VCaP (cell line): ENCODE data around the gene ERC2.
"Not testable (repeated sequence)": the region's sequence is repeated elsewhere in the genome, so short reads cannot be mapped to it uniquely, and the experiment has no call there.

Experiments
- H3K27ac ChIP-seq: fragments of 450-650 bp; 2 replicates; pipeline ENCODE4 v1.5.1; 2017
- TF ChIP-seq, protein P1 (sequence below): fragments of 450-650 bp; conservative IDR thresholded peaks from 2 replicates; pipeline ENCODE4 v1.5.1; 2017; ENCODE audit warnings: mild to moderate bottlenecking, moderate library complexity

Gene ERC2

DNA sequence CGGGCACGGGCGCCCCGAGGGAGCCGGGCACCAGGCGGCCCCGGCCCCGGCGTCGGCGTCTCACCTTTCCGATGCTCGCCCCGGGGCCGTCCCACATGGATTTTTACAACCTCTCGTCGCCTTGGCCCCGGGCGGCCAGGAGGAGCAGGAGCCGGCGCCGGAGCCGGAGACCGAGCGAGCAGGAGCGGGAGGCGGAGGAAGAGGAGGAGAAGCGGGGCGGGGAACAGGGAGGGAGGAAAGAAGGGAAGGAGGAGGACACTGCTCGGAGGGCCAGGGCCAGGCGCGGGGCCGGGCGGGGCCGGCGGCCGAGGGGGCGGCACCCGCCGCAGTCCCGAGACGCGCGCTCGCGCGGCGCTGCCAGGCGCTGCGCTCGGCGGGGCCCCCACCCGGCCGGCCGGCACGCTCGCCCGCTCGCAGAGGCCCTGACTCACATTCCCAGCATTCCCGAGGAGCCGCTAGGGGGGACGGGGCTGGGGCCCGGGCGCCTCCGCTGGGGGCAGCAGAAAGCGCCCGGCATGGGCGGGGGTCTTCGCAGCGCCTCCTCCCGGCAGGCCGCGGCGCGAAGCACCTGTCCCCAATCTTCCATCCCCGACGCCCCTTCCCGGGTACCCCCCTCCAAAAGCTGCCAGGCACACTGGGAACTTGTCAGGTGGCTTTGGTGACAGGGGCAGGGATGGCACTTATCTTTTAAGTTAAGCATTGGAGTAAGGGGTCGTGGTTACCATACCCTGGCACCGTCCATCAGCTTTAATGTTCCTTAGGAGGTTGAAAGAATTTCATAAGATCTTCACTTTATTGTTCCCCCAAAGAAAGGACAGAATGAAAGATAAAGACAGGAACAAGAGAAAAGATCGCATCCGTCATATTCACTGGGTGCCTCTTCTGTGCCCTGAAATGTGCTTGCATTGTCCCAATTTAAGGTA lies at the start of gene ERC2:
ERC2 (minus strand) TSS at position 284 of the 923 bp plus-strand sequence.
- TF ChIP-seq, protein P1, sequence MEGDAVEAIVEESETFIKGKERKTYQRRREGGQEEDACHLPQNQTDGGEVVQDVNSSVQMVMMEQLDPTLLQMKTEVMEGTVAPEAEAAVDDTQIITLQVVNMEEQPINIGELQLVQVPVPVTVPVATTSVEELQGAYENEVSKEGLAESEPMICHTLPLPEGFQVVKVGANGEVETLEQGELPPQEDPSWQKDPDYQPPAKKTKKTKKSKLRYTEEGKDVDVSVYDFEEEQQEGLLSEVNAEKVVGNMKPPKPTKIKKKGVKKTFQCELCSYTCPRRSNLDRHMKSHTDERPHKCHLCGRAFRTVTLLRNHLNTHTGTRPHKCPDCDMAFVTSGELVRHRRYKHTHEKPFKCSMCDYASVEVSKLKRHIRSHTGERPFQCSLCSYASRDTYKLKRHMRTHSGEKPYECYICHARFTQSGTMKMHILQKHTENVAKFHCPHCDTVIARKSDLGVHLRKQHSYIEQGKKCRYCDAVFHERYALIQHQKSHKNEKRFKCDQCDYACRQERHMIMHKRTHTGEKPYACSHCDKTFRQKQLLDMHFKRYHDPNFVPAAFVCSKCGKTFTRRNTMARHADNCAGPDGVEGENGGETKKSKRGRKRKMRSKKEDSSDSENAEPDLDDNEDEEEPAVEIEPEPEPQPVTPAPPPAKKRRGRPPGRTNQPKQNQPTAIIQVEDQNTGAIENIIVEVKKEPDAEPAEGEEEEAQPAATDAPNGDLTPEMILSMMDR, result peak; percentile 83
- H3K27ac ChIP-seq, result peak within 1 kb of the TSS; percentile 76

DNA sequence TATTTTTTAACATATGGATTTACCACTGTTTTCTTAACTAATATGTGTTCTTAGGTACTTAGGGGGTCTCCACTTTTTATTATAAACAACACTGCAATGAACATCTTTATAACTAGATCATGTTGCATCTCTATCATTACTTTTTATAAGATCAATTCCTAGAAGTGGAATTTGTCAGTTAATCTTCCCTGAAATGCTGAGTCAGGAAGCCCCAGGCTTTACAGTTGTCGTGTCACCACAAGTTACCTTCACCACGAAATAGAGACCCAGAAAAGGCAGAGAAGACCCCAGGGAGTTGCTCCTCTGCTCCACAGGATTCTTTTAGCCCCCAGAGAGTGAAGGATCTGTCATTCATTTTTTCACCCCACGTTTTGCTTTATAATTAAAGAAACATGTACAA lies 34.5 kb upstream of the ERC2 start:
- H3K27ac ChIP-seq, result no peak overlapping the region
- TF ChIP-seq, protein P1, result no peak

GRCh38 chr3:56496376-56496775 lies 28.1 kb upstream of the ERC2 start:
- not testable (repeated sequence) for H3K27ac ChIP-seq

GRCh38 chr3:56494679-56495322 lies 26.5 kb upstream of the ERC2 start:
- H3K27ac ChIP-seq, result no peak overlapping the region
- TF ChIP-seq, protein P1, result peak; percentile 96

GRCh38 chr3:56491566-56491965 lies 23.3 kb upstream of the ERC2 start:
- no peak overlapping the region for H3K27ac ChIP-seq
- TF ChIP-seq, protein P1, result no peak

GRCh38 chr3:56488812-56489600 lies 20.7 kb upstream of the ERC2 start:
- TF ChIP-seq, protein P1, result no peak
- H3K27ac ChIP-seq, result no peak overlapping the region

DNA sequence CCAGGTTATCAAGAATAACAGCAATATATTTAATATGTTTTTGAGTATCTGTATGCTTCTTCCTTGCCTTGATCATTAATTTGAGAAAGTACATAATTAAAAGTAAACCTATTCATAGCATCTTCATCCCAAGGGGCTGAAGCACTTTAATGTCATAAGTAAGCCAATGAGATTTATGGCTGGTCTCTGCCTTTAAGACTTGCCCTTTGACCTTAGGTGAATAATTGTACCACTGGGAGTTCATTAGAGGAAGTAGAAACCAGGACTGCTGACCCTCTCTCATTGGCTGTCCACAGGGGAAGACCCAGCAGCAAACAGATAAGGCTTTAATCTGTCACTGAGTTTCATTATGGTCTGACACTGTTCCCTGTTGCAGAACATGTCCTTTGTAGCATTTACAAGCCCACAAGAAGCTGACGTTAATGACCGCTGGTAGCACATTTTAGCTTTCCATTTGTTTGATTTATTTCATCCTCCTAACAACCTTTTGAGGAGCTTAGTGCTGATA lies 16.3 kb upstream of the ERC2 start:
- no peak overlapping the region for H3K27ac ChIP-seq
- TF ChIP-seq, protein P1, result no peak
